DOHH2 (cell line): ENCODE measurements around the gene ATP2A2.

Source experiments
- H3F3A ChIP-seq: fragments of 200-600 bp; sonication (generic), shearing (Covaris generic); 2 replicates; pipeline ENCODE4 v1.6.0; 2016; ENCODE audit warnings: antibody characterized with exemption, mild to moderate bottlenecking; ENCODE audit not compliant: control insufficient read depth, insufficient read depth
- H3K27ac ChIP-seq: fragments of 200-600 bp; sonication (generic); 2 replicates; pipeline ENCODE4 v1.5.1; 2014; ENCODE audit warnings: low read depth, mild to moderate bottlenecking, low read length, moderate library complexity
- H3K27me3 ChIP-seq: fragments of 200-600 bp; sonication (generic); 2 replicates; pipeline ENCODE4 v1.6.1; 2014; ENCODE audit warnings: mild to moderate bottlenecking, low read length, mixed read lengths; ENCODE audit not compliant: control insufficient read depth
- H3K36me3 ChIP-seq: fragments of 200-600 bp; sonication (generic); 2 replicates; pipeline ENCODE4 v1.6.1; 2014; ENCODE audit warnings: mild to moderate bottlenecking, low read length, moderate library complexity, mixed read lengths; ENCODE audit not compliant: control insufficient read depth
- H3K4me1 ChIP-seq: fragments of 200-600 bp; sonication (generic); 2 replicates; pipeline ENCODE4 v1.6.1; 2014; ENCODE audit warnings: mild to moderate bottlenecking, low read length, mixed read lengths; ENCODE audit not compliant: control insufficient read depth
- H3K4me2 ChIP-seq: fragments of 200-600 bp; sonication (generic); 2 replicates; pipeline ENCODE4 v1.6.0; 2014; ENCODE audit warnings: mild to moderate bottlenecking, low read length, moderate library complexity
- H3K4me3 ChIP-seq: fragments of 200-600 bp; sonication (generic); 2 replicates; pipeline ENCODE4 v1.5.1; 2014; ENCODE audit warnings: mild to moderate bottlenecking, low read length, mixed read lengths
- H3K79me2 ChIP-seq: fragments of 200-600 bp; sonication (generic); 2 replicates; pipeline ENCODE4 v1.6.1; 2014; ENCODE audit warnings: mild to moderate bottlenecking, low read length, mixed read lengths; ENCODE audit not compliant: control insufficient read depth
- H3K9me2 ChIP-seq: fragments of 200-600 bp; sonication (generic); replicated peaks from 2 replicates; pipeline ENCODE4 v1.6.1; 2014; ENCODE audit warnings: mild to moderate bottlenecking, low read length, mixed read lengths; ENCODE audit not compliant: control insufficient read depth
- H3K9me3 ChIP-seq: fragments of 200-600 bp; sonication (generic); 2 replicates; pipeline ENCODE4 v1.6.1; 2014; ENCODE audit warnings: antibody characterized with exemption, low read length, mixed read lengths; ENCODE audit not compliant: control insufficient read depth, insufficient read depth
- H4K20me1 ChIP-seq: fragments of 200-600 bp; sonication (generic); 2 replicates; pipeline ENCODE4 v1.6.0; 2014; ENCODE audit warnings: low read depth, mild to moderate bottlenecking, antibody characterized with exemption, low read length, moderate library complexity; ENCODE audit not compliant: control insufficient read depth, insufficient read depth
- CTCF ChIP-seq: fragments of 200-600 bp; sonication (generic); IDR thresholded peaks from one replicate; pipeline ENCODE4 v1.5.1; 2014; ENCODE audit warnings: antibody characterized with exemption, mild to moderate bottlenecking, low read depth, low read length; ENCODE audit not compliant: poor library complexity, severe bottlenecking
- EZH2phosphoT487 ChIP-seq: fragments of 200-600 bp; sonication (generic); IDR thresholded peaks from 2 replicates; pipeline ENCODE4 v1.6.1; 2017; ENCODE audit warnings: borderline replicate concordance, mild to moderate bottlenecking, antibody characterized with exemption, low read length, moderate library complexity, mixed read lengths

The ATP2A2 gene

GRCh38 chr12:110343114-110343513, 62.1 kb downstream of the ATP2A2 start:
- peaks cover 11% of the 10 kb centered on the region for H3K4me1 ChIP-seq
- no peak overlapping the region for H3K4me3 ChIP-seq
- no peak for TF ChIP-seq CTCF
- TF ChIP-seq EZH2phosphoT487: no peak
- H3K27me3 ChIP-seq: no peaks in the 10 kb centered on the region
- H3K36me3 ChIP-seq: peaks cover 99% of the 10 kb centered on the region
- no peak overlapping the region for H3K4me2 ChIP-seq
- H3K27ac ChIP-seq: no peak overlapping the region
- no peaks in the 10 kb centered on the region for H3K9me2 ChIP-seq
- H4K20me1 ChIP-seq: peaks cover 7% of the 10 kb centered on the region; the same call in 1 of the 2 replicates
- H3F3A ChIP-seq: peaks cover 30% of the 10 kb centered on the region
- H3K79me2 ChIP-seq: peaks cover 12% of the 10 kb centered on the region; the same call in 1 of the 2 replicates
- H3K9me3 ChIP-seq: no peaks in the 10 kb centered on the region

GRCh38 chr12:110343736-110344555, 62.9 kb downstream of the ATP2A2 start:
- H3K9me2 ChIP-seq: no peaks in the 10 kb centered on the region
- peaks cover 7% of the 10 kb centered on the region; the same call in 1 of the 2 replicates for H4K20me1 ChIP-seq
- H3K4me1 ChIP-seq: peaks cover 3% of the 10 kb centered on the region
- H3K9me3 ChIP-seq: no peaks in the 10 kb centered on the region
- H3K4me2 ChIP-seq: no peak overlapping the region
- no peaks in the 10 kb centered on the region for H3K27me3 ChIP-seq
- TF ChIP-seq EZH2phosphoT487: no peak
- TF ChIP-seq CTCF: no peak
- H3K27ac ChIP-seq: no peak overlapping the region
- H3K36me3 ChIP-seq: peaks cover 99% of the 10 kb centered on the region
- H3F3A ChIP-seq: peaks cover 32% of the 10 kb centered on the region
- H3K79me2 ChIP-seq: peaks cover 6% of the 10 kb centered on the region; the same call in 1 of the 2 replicates
- H3K4me3 ChIP-seq: no peak overlapping the region

GRCh38 chr12:110344657-110345056, 63.6 kb downstream of the ATP2A2 start:
- no peaks in the 10 kb centered on the region for H3K4me1 ChIP-seq
- H3K36me3 ChIP-seq: peaks cover 99% of the 10 kb centered on the region
- no peaks in the 10 kb centered on the region for H3K9me2 ChIP-seq
- TF ChIP-seq CTCF (no peak), EZH2phosphoT487 (no peak)
- H4K20me1 ChIP-seq: peaks cover 7% of the 10 kb centered on the region; the same call in 1 of the 2 replicates
- H3K79me2 ChIP-seq: no peaks in the 10 kb centered on the region
- no peak overlapping the region for H3K4me2 ChIP-seq
- H3K9me3 ChIP-seq: no peaks in the 10 kb centered on the region
- no peaks in the 10 kb centered on the region for H3K27me3 ChIP-seq
- H3K4me3 ChIP-seq: no peak overlapping the region
- peaks cover 26% of the 10 kb centered on the region for H3F3A ChIP-seq
- H3K27ac ChIP-seq: no peak overlapping the region
